Activated CD8-positive, alpha-beta memory T cell treated with anti-CD3 and anti-CD28 coated beads, Interleukin-2, amount 50 U/mL, for 4 hours (primary cell): ENCODE measurements around the gene B3GNT2.
A peak's percentile ranks its signal among the peaks of the same experiment; 100 is the strongest.

Source experiments
- DNase-seq: peaks from one replicate; pipeline ENCODE4 v3.0.0-alpha.2; 2020

Gene B3GNT2

GRCh38 chr2:62207491-62207890, 11.6 kb downstream of the B3GNT2 start:
- DNase-seq, result no peak

- DNase-seq, result no peak
These were observed 12.3 kb downstream of the B3GNT2 start for GRCh38 chr2:62208074-62208757.

GRCh38 chr2:62208758-62209114, 12.8 kb downstream of the B3GNT2 start:
- peak; percentile 65 for DNase-seq

GRCh38 chr2:62209427-62209991, 13.6 kb downstream of the B3GNT2 start:
- DNase-seq, result no peak

GRCh38 chr2:62215306-62216064, 19.6 kb downstream of the B3GNT2 start:
- no peak for DNase-seq

DNA sequence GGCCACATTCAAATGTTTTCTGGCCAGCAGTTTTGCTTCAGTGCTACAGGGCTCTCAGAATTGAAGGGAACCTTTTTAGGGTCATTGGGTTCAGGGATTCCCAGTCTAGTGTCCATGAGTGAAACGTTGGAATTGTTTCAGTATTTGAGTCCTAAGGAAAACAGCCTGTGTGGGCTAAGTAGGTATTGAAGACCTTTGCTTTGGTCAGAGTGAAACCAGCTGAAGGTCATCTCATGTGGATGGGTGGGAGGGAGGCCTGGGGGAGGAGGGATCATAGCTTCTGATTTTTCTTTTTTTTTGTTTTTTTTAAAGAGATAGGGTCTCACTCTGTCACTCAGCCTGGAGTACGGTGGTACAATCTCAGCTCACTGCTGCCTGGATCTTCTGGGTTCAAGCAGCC, 20.2 kb downstream of the B3GNT2 start:
- DNase-seq, result no peak

GRCh38 chr2:62216616-62217015, 20.7 kb downstream of the B3GNT2 start:
- DNase-seq, result no peak

DNA sequence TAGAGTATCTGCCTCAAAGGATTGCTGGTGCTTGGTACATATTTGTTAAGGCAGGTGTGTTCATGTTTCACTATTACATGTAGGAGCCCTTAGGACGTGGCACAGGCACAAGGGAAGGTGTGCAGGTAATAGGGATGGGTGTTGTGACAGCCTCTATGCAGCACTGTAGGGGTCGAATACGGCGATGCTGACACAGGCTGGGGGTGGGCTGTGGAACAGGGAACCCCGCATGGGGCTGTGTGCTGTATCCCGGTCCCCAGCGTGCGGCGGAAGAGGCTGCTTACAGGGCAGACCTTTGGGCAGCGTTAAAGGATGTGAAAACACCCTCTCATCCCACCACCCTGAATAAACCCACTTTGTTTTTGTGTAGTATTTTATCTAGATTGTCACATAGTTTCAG, 21.5 kb downstream of the B3GNT2 start:
- DNase-seq, result no peak

- DNase-seq, result no peak
These were observed 22.1 kb downstream of the B3GNT2 start for GRCh38 chr2:62217970-62218369.

DNA sequence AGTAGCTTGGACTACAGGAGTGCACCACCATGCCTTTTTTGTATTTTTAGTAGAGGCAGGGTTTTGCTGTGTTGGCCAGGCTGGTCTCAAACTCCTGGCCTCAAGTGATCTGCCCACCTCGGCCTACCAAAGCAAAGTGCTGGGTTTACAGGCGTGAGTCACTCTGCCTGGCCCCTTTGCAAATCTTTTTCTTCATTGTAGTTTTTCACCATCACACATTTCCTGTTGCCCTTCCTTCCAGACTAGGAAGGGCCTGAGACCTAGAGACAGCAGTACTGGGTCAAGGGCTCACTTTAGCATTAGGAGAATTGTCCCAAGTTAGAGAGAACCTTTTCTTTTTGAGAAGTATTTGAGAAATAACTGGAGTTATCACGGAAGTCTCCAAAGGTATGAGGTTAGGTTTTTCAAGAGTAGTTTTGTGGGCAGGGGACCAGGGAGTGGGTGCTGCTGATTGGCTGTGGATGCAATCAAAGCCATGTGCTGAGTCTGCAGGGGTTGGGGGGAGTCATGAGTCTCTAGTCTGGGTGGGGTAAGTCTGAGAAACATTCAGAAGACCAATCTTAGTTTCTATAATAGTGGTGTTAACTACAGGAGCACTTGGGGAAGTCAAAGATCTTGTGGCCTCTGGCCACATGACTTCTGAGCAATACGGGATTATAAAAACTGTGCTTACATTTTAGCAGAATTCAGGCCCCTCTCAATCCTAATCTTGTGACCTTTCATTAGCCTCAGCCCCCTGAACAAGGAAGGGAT, 23.7 kb downstream of the B3GNT2 start:
- DNase-seq, result no peak

DNA sequence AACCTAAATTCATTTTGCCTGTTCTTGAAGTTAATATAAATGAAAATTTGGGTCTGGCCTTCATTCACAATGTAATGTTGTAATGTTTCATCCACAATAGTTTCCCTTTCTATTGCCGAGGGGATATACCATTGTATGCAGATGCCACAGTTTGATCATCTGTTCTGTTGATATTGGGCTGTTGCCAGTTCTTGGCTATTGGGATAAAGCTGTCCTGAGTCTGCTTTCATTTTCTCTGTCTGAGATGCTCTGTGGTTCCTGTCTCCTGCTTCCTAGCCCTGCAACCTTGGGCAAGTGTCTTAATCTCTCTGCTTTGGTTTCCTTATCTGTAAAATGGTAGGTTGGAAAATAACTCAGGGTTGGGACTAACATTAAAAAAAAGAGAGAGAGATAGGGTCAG, 25.2 kb downstream of the B3GNT2 start:
- DNase-seq, result no peak

GRCh38 chr2:62222171-62222570, 26.3 kb downstream of the B3GNT2 start:
- DNase-seq, result no peak

- DNase-seq, result no peak
These were observed 26.8 kb downstream of the B3GNT2 start for GRCh38 chr2:62222674-62223073.

- DNase-seq, result no peak
These were observed 29.1 kb downstream of the B3GNT2 start for GRCh38 chr2:62224976-62225375.

- no peak for DNase-seq
These were observed 31.6 kb downstream of the B3GNT2 start for GRCh38 chr2:62227386-62228075.

DNA sequence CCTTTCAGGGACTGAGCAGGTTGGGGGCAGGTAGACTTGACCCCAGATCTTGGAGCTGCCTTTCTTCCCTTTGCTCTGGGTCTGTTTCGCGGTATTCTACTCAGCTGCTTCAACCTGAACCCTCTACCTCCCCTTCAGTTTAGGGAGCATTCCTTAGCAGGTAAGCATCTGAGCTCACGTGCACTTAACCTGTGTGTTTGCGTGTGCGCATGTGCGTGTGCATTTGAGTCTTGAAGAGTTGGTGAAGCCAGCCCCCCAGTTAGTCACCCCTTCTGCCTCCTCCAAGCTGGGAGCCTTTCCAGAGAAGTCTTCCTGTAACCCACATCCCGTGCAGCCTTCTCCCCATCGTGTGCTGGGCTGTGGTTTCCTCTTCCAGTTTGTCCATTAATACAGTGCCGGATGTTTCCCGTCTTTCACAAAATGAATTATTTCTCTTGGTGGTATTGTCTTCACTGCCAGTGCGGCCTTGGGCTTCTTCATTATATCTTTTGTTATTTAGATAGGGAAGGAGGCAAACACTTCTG, 33.2 kb downstream of the B3GNT2 start:
- DNase-seq, result no peak

DNA sequence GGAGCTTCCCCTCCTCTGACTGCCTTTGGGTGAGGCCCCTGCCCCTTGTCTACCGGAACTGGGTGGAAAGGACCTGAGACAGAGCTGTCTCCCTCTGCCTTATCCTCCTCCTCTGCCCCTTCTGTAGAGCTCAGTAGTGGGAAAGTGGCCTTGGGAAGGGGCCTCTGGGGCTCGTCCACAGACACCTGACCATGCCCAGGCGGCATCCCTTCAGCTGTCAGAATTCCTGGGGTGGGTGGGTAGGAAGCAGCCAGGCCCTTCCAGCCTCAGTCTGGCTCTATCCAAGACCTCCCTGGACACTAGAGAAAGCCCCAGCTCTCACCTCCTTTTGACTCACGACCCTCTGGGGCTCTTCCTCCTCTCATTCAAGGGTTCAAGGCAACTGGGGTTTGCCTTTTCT, 35.6 kb downstream of the B3GNT2 start:
- no peak for DNase-seq

- DNase-seq, result no peak
These were observed 39.1 kb downstream of the B3GNT2 start for GRCh38 chr2:62234755-62235655.

DNA sequence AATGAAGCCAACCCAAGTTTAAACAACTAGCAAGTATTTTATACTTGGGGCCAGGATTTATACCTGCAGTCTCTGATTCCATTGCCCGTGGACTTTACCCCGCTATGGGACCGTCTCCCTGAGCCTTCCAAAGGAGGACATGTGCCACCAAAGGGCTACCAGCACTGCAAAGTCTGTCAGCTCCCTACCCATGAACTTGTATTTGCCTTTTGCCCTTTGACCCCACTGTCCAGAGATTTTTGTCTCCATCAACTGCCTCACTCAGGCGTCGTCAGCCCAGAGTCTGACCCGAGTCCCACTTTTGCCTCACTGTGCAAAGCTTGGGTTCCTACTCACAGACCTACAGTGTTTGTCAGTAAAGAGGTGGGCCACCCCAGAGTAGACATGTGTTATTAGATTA, 40.6 kb downstream of the B3GNT2 start:
- DNase-seq, result no peak

DNA sequence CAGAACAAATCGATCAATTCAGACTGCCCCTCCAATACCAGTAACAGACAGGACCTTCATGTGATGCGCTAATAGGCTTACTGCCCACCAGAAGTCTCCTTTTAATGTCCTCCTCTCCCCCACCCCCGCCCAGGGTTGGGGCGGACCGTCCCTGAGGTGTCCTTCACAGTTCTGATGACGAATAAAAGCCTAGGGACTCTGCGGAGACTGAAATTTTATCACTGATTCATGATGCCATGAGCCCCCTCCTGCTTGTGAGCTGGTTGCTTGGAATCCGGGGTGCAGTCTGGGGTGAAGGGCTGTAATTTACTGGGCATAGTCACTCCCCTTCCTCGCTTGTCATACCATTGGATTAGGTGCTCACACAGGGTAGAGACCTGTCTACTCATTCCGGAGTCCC, 42.3 kb downstream of the B3GNT2 start:
- no peak for DNase-seq

GRCh38 chr2:62240546-62240945, 44.6 kb downstream of the B3GNT2 start:
- DNase-seq, result no peak

DNA sequence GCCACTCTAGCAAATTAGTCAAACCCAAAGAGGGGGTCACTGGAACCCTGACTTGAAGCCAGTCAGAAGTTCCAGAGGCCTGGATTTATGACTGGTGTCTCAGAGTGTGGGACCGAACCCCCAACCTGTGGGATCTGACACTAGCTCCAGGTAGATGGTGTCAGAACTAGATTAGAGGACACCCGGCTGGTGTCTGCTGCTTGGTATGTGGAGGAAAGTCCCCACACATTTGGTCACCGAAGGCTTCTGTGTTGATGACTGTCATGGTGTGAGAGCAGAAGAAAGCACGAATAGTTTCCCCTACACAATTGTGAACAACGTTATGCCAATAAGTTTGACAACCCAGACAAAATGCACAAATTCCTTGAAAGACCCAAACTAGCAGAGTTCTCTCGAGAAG, 48.1 kb downstream of the B3GNT2 start:
- DNase-seq, result no peak
